Neural cell (in vitro differentiated cells): Measurements from ENCODE around the gene HCN1.

Source experiments
- EZH2 ChIP-seq: fragments of 200-600, 300-800 bp; shearing (Covaris generic), sonication (generic); IDR thresholded peaks from 2 replicates; pipeline ENCODE4 v1.6.1; 2014; ENCODE audit warnings: antibody characterized with exemption, low read length, borderline replicate concordance, mild to moderate bottlenecking; ENCODE audit not compliant: insufficient read depth, poor library complexity, severe bottlenecking
- TF ChIP-seq, protein P1 (sequence below): fragments of 450-650 bp; IDR thresholded peaks from 2 replicates; pipeline ENCODE4 v1.5.1; 2014; ENCODE audit warnings: antibody characterized with exemption, mild to moderate bottlenecking, moderate library complexity; ENCODE audit not compliant: poor library complexity, severe bottlenecking

DNA sequence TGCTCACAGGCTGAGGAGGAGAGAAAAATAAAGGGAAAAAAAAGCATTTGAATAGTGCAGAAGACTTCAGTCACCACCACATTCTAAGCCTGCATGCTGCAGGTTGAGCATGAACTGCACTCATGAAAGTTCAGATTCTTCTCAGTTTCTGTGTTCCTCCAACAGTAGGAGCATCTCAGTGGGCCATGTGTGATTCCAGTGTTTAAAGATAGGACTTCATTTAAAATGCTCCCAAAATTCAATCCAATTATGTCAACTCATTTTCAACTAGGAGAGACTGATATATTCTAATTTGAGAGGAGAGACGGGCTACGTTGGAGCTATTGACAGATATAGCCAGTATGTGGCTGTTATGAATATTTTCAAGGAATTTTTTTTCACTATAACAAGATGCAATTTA lies 186.8 kb downstream of the HCN1 start:
- TF ChIP-seq, protein P1, sequence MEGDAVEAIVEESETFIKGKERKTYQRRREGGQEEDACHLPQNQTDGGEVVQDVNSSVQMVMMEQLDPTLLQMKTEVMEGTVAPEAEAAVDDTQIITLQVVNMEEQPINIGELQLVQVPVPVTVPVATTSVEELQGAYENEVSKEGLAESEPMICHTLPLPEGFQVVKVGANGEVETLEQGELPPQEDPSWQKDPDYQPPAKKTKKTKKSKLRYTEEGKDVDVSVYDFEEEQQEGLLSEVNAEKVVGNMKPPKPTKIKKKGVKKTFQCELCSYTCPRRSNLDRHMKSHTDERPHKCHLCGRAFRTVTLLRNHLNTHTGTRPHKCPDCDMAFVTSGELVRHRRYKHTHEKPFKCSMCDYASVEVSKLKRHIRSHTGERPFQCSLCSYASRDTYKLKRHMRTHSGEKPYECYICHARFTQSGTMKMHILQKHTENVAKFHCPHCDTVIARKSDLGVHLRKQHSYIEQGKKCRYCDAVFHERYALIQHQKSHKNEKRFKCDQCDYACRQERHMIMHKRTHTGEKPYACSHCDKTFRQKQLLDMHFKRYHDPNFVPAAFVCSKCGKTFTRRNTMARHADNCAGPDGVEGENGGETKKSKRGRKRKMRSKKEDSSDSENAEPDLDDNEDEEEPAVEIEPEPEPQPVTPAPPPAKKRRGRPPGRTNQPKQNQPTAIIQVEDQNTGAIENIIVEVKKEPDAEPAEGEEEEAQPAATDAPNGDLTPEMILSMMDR: no peak
- TF ChIP-seq EZH2: no peak
